Stimulated activated CD8-positive, alpha-beta memory T cell treated with anti-CD3 and anti-CD28 coated beads, Interleukin-15, amount 100 ng/mL, for 4 hours (primary cell): ENCODE measurements around the gene FAT3.

Source experiments
- DNase-seq, 2 donors: peaks; one replicate each; pipeline ENCODE4 v3.0.0-alpha.2; 2020; ENCODE audit warnings: low read depth in 2 of 2

Gene FAT3

DNA sequence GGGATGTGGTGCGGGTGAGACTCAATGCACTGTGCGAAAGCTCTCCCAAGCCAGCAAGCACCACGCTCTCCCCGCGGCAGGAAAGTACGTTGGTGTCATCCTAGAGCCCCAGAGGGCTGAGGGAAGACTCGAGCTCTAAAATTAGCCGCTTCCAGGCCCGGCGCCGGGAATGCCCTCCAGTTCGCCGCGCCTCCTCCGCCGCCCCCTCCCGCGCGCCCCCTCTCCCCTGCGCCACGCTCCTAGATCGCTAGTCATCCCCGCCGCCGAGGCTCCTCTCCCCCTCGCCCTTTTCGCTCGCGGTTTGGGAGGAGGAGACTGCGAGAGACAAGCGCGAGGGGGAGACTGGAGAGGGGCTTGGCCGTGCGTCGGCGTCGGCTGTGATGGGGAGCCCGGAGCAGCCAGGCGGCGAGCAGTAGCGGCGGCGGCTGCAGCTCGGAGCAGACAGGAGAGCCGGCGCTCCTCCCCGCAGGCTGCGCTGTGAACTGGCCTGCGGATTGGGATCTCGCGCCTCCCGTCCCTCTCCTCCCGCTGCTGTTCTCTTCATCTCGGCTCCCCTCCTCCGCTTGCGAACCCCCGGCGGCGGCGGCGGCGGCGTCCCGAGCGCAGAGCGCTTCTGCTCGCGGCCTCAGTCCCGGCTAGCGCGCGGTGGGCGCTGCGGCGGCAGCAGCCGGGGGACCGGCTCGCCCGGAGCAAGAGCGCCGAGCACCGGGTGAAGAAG is at the start of gene FAT3:
TSS of gene FAT3 (plus strand) at position 412 of the 718 bp plus-strand sequence. CDS start 127,295 bp downstream, outside the sequence.
- DNase-seq: no peak

GRCh38 chr11:92179017-92179670 is 45.5 kb upstream of the FAT3 start:
- DNase-seq: no peak

- DNase-seq: no peak
These were observed 44.4 kb upstream of the FAT3 start for GRCh38 chr11:92180226-92180625.

DNA sequence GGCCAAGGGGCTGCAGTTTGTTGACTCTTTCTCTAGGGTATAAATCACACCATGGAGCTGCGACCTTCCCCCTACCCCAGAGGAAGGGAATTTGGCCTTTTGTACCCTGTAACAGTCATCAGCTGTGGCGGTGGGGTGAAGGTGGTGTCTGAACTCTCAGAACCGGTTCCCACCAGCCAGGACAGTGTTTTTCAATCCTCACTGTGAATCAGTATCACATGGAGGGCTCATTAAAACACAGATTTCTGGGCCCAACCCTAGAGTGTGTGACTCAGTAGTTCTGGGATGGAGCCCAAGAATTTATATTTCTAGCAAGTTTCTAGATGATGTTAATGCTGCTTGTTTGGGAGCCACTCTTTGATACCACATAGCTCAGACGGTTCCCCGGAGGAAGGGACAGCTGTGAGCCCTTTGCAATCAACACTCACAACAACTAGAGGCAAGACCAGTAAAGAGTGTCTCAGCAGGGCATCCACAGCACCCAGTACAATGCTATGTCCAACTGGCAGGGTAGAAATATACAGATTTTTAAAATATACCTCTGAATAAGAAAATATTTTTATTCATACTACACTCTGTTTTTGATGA is 43.9 kb upstream of the FAT3 start:
- DNase-seq: no peak

DNA sequence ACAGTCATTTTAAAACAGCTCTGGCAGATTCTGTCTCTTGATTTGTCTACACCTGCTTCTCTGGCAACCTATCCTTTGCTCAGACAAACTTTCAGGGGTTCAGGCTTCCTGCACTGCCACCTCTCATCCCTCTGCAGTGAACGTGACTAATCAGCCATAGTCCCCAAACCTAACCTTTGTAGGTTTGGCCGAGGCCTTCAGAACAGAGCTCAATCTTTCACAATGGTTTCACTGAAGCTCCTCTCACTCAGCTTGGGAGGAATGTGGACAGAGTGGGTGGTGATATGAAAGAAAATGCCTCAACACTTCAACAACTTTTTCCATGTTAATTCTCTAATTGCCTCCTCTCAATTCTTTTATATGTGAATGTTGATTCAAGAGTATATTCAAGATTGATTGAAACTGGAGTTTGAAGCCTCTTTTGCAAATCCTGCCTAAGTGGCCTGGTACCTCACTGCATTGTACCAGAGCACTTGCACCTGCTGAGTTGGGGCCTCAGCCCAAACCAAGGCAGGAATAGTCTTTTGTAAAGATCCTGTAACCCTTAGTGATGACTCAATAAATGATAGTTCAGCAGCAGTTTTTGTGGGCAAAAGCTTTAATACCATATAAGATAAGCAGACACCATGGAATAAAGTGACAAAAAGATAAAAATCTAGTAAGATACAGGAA is 33.9 kb upstream of the FAT3 start:
- DNase-seq: no peak

- DNase-seq: no peak
These were observed 32.5 kb upstream of the FAT3 start for GRCh38 chr11:92192141-92192540.

DNA sequence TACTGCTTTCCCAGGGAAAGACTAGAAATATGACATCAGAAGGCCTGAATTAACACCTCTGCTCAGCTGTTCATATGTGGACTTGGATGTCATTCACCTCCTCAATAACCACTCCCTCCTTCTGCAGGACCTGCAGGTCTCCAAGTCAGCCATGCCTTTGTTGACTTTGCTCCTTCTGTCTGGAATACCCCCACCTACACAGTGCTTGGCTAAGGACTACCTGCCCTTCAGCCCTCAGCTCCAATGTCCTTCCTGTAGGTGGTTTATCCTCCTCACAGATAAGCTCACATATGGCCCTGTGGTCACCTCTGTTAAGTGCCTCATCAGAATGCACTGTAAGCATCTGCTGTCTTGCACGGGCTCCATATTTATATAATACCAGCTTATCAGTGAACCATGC is 26.4 kb upstream of the FAT3 start:
- DNase-seq: no peak

- DNase-seq: no peak
These were observed 24.6 kb upstream of the FAT3 start for GRCh38 chr11:92199991-92200390.

GRCh38 chr11:92204731-92205130 is 19.9 kb upstream of the FAT3 start:
- no peak for DNase-seq

DNA sequence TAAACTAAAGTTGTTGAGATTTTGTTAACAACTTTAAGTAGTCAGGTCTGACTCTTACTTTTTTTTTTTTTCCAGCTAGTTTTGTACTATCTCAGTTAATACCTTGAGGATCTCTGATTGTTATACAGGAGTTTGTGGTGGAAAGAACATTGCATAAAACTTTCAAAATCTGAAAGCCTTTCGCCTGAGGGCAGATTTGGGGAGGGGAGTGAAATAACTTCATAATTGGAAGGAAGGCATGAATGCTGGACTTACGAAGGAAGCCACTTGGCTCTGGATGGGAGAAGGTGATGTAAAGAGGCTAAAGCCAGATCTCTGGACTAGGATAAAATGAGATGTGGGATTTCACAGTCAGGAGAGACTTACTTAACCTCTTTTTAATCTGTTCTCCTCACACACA is 18.2 kb upstream of the FAT3 start:
- no peak for DNase-seq

GRCh38 chr11:92211576-92212167 is 12.9 kb upstream of the FAT3 start:
- no peak for DNase-seq

- no peak for DNase-seq
These were observed 12.1 kb upstream of the FAT3 start for GRCh38 chr11:92212530-92212929.

DNA sequence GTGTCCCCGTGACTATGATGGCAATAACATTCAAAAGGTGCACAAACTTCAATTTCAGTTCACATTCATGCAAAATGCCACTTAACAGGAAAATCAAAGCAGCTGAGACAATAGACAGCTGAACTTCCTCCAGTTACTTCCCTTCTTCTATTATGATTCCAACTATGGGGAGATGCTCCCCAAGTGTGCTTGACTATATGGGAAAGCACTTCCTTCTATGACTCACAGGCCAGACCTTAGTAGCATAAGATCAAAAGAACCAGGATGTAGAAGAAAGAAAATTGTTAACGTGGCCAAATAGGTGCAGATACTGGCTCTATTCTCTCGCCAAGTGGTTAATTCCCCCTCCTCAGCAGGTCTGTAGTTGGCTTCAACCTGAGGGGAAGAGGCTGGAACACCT is 7.8 kb upstream of the FAT3 start:
- DNase-seq: no peak

GRCh38 chr11:92219476-92219875 is 5.1 kb upstream of the FAT3 start:
- DNase-seq: no peak

- no peak for DNase-seq
These were observed 1.9 kb upstream of the FAT3 start for GRCh38 chr11:92222701-92223100.

DNA sequence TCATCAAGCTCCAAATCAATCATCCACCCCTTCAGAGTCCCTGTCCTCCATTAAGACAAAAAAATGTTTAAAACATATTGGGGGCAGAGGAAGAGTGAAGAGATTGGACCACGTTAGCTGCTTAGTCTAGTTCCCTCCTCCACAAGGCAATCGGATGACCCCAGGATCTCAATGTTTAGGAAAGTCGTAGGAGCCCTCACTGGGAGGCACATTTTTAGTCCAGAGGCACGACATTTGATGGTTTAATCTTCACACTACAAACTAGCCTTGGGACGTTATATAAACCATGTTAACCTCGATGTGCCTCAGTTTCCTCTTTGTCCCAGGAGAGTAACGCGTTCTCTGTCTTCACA is 588 bp upstream of the FAT3 start:
- no peak for DNase-seq

GRCh38 chr11:92225125-92225567 is 528 bp downstream of the FAT3 start:
- no peak for DNase-seq

- DNase-seq: no peak
These were observed 1.1 kb downstream of the FAT3 start for GRCh38 chr11:92225568-92226330.

DNA sequence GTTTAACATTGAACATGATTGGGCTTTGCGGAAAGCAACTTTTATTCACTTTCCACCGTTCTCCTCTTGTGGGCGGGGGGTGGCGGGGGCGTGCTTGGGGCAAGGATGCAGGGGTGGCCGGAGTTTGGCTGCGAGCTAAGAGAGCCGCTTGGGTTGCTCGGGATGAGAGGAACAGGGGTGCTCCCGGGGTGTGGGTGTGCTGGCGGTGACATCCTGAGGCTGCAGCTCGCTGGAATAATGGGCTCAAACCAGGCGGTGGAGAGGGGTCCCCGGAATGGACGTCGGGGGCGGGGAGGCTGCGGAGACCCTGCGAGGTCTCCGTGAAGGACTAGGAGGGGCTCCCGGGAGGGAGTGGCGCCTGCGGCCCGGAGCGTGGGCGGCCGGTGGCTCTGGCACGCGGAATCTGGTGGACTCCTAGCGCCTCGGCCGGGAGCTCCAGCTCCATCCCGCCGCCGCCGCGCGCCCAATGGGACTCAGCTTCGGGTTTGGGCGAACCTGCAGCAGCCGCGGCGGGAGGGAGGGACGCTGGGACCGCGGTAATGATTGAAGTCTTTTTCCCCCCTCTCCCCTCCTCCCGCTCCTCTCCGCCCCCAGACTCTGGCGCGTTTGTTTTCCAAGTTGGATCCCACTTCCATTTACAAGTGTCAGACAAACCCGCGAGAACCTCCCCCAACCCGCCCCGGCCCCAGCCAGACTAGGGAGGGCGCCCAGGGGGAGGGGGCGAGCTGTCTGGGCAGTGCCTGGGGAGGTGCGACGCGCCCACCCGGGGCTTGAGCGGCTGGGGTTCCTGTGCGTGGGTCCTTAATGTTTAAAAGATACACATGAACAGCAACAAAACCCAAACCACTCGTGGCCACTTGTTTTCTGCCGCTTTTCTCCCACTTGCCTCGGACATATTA is 2.0 kb downstream of the FAT3 start:
- no peak for DNase-seq

DNA sequence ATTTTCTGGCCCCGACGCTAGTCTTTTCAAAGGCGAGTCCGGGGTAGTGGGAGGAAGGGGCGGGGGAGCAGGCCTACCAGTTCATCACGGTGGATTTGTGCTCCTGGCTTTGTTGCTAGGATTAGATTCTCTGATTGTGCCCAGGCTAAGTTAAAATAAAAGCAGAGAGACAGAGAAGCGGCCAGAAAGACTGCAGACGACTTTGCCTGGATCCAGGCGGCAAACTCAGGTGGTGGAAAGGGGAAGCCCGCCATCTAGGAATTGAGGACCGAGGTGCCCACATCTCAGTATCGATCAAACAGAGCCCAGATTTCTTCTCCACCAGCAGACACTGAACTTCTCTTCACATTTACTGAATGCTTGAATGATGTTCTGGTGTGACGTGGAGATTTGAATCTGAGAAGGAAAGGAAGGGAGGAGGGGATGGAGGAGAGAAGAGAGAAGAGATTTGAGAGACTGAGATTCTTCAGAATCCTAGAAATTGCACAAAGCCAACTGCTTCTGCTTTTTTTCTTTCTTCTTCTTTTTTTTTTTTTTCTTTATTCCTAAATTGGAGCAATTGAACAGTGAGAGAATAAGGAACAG is 2.7 kb downstream of the FAT3 start:
- no peak for DNase-seq
